ENCODE data around the gene PDE4B. TPM values are rescaled to one million over a fixed set of nuclear protein-coding genes. Genes with fewer than 3 reads are reported as not detected.

Gene PDE4B
- total and polyA plus RNA-seq, 9 donors = 1.7 to 8.2 (median 5.1) TPM

- Histone ChIP-seq H3K27me3 (no peaks in the 10 kb centered on the region), H3K9me3 (no peaks in the 10 kb centered on the region), H3K36me3 (no peaks in the 10 kb centered on the region), H3K27ac (no peak overlapping the region), H3K4me1 (ENCODE audit: insufficient read depth) (no peaks in the 10 kb centered on the region), H3K4me3 (no peak overlapping the region)
- TF ChIP-seq EP300 (IDR thresholded peaks at IDR 0.05) = no peak
- no peak for TF ChIP-seq POLR2A (IDR thresholded peaks at IDR 0.05)
- no peak for TF ChIP-seq CTCF (IDR thresholded peaks at IDR 0.05)
- DNase-seq = no peak
- intact Hi-C loops (cut with DNase I) = no loop called here
- 85 to 91% (median 86%) methylated on average over 3 of the region's 3 CpGs for WGBS, 3 donors
These were observed 500.2 kb downstream of the PDE4B start for GRCh38 chr1:66292944-66293343.

GRCh38 chr1:66294707-66295370, 502.1 kb downstream of the PDE4B start:
- peak in 1 of 5 donors; percentile 60 for DNase-seq
- no peak for TF ChIP-seq POLR2A (IDR thresholded peaks at IDR 0.05)
- no peak for TF ChIP-seq CTCF (IDR thresholded peaks at IDR 0.05)
- no peak for TF ChIP-seq EP300 (IDR thresholded peaks at IDR 0.05)
- 53 to 67% (median 57%) methylated on average over 2 of the region's 2 CpGs for WGBS, 3 donors
- Histone ChIP-seq H3K9me3 (no peaks in the 10 kb centered on the region), H3K27me3 (no peaks in the 10 kb centered on the region), H3K4me3 (no peak overlapping the region), H3K36me3 (no peaks in the 10 kb centered on the region), H3K27ac (no peak overlapping the region), H3K4me1 (ENCODE audit: insufficient read depth) (no peaks in the 10 kb centered on the region)
- intact Hi-C loops (cut with DNase I) = no loop called here

- Histone ChIP-seq H3K27me3 (no peaks in the 10 kb centered on the region), H3K9me3 (no peaks in the 10 kb centered on the region), H3K4me3 (no peak overlapping the region), H3K36me3 (no peaks in the 10 kb centered on the region), H3K4me1 (ENCODE audit: insufficient read depth) (no peaks in the 10 kb centered on the region), H3K27ac (no peak overlapping the region)
- intact Hi-C loops (cut with DNase I) = no loop called here
- TF ChIP-seq EP300 (IDR thresholded peaks at IDR 0.05) (no peak), CTCF (IDR thresholded peaks at IDR 0.05) (no peak), POLR2A (IDR thresholded peaks at IDR 0.05) (no peak)
- no peak for DNase-seq
- WGBS, 3 donors = 75 to 83% (median 77%) methylated on average over 6 of the region's 6 CpGs
These were observed 503.1 kb downstream of the PDE4B start for GRCh38 chr1:66295803-66296202.

- H3K27ac ChIP-seq = no peak overlapping the region
These were observed 503.7 kb downstream of the PDE4B start for GRCh38 chr1:66296370-66296769.

More at GRCh38 chr1:66296370-66296769, 503.7 kb downstream of the PDE4B start:
- no peak overlapping the region for H3K4me3 ChIP-seq
- TF ChIP-seq CTCF (IDR thresholded peaks at IDR 0.05) = no peak
- TF ChIP-seq EP300 (IDR thresholded peaks at IDR 0.05) = no peak
- TF ChIP-seq POLR2A (IDR thresholded peaks at IDR 0.05) = no peak
- no peaks in the 10 kb centered on the region for H3K4me1 ChIP-seq (ENCODE audit: insufficient read depth)
- no peak for DNase-seq
- H3K27me3 ChIP-seq = no peaks in the 10 kb centered on the region
- no peaks in the 10 kb centered on the region for H3K36me3 ChIP-seq
- 94 to 99% (median 97%) methylated on average over 1 of the region's 1 CpG for WGBS, 3 donors
- intact Hi-C loops (cut with DNase I) = no loop called here
- no peaks in the 10 kb centered on the region for H3K9me3 ChIP-seq
